Liver (tissue), 9 donors: Measurements from ENCODE around the gene CEACAM19. TPM values are rescaled to one million over a fixed set of nuclear protein-coding genes. Genes with fewer than 3 reads are reported as not detected.

ENCODE experiments used
- DNase-seq: peaks from one replicate; pipeline ENCODE4 v3.0.0-alpha.2; 2017; ENCODE audit warnings: low spot score
- H3K27ac ChIP-seq, 2 donors: one replicate each; pipeline ENCODE4 v1.7.0; 2013; ENCODE audit warnings: inconsistent platforms in 2 of 2, low read length in 2 of 2, control low read depth in 1 of 2, low read depth in 1 of 2, mild to moderate bottlenecking in 1 of 2
- H3K27me3 ChIP-seq, 4 donors: one replicate each; pipeline versions ENCODE4 v1.6.1 to v1.7.0; 2013; ENCODE audit warnings: low read length in 3 of 4, inconsistent platforms in 1 of 4, mild to moderate bottlenecking in 1 of 4, moderate library complexity in 1 of 4; ENCODE audit not compliant: control insufficient read depth in 4 of 4, insufficient read depth in 4 of 4
- H3K36me3 ChIP-seq, 4 donors: one replicate each; pipeline versions ENCODE4 v1.6.1 to v1.7.0; 2013; ENCODE audit warnings: low read length in 3 of 4, mild to moderate bottlenecking in 3 of 4, low read depth in 1 of 4, moderate library complexity in 1 of 4; ENCODE audit not compliant: control insufficient read depth in 4 of 4, insufficient read depth in 3 of 4
- H3K4me1 ChIP-seq, 4 donors: one replicate each; pipeline versions ENCODE4 v1.6.1 to v1.7.0; 2013; ENCODE audit warnings: low read length in 3 of 4, mild to moderate bottlenecking in 3 of 4, moderate library complexity in 1 of 4; ENCODE audit not compliant: control insufficient read depth in 4 of 4, insufficient read depth in 4 of 4
- H3K4me3 ChIP-seq, 3 donors: one replicate each; pipeline versions ENCODE4 v1.6.1 to v1.7.0; 2013; ENCODE audit warnings: low read length in 3 of 3, control low read depth in 1 of 3, low read depth in 1 of 3, mild to moderate bottlenecking in 1 of 3
- H3K9ac ChIP-seq, 2 donors: one replicate each; pipeline ENCODE4 v1.7.0; 2013; ENCODE audit warnings: low read length in 2 of 2, mild to moderate bottlenecking in 2 of 2, moderate library complexity in 2 of 2, control low read depth in 1 of 2, low read depth in 1 of 2
- H3K9me3 ChIP-seq, 4 donors: one replicate each; pipeline versions ENCODE4 v1.6.1 to v1.7.0; 2013; ENCODE audit warnings: low read length in 3 of 4; ENCODE audit not compliant: control insufficient read depth in 4 of 4
- FOXA1 ChIP-seq: IDR thresholded peaks from 2 replicates; pipeline ENCODE4 v1.6.1; 2016; ENCODE audit warnings: antibody characterized with exemption
- FOXA2 ChIP-seq: IDR thresholded peaks from 2 replicates; pipeline ENCODE4 v1.6.1; 2016; ENCODE audit warnings: antibody characterized with exemption
- GABPA ChIP-seq, 2 donors: IDR thresholded peaks in 1 of 2; conservative IDR thresholded peaks in 1 of 2; 2 replicates each; pipeline ENCODE4 v1.6.1; 2016; ENCODE audit warnings: antibody characterized with exemption in 2 of 2, mild to moderate bottlenecking in 1 of 2, moderate library complexity in 1 of 2
- HNF4A ChIP-seq, 2 donors: conservative IDR thresholded peaks; 2 replicates each; pipeline ENCODE4 v1.6.1; 2016; ENCODE audit warnings: antibody characterized with exemption in 2 of 2, mild to moderate bottlenecking in 2 of 2
- HNF4G ChIP-seq: IDR thresholded peaks from 2 replicates; pipeline ENCODE4 v1.6.1; 2016; ENCODE audit warnings: antibody characterized with exemption
- NR2F2 ChIP-seq: IDR thresholded peaks from 2 replicates; pipeline ENCODE4 v1.6.1; 2016; ENCODE audit warnings: antibody characterized with exemption
- RAD21 ChIP-seq, 2 donors: IDR thresholded peaks; 2 replicates each; pipeline ENCODE4 v1.6.1; 2016; ENCODE audit warnings: antibody characterized with exemption in 2 of 2, mild to moderate bottlenecking in 2 of 2
- RXRA ChIP-seq, 2 donors: IDR thresholded peaks; 2 replicates each; pipeline ENCODE4 v1.6.1; 2017 to 2018; ENCODE audit warnings: antibody characterized with exemption in 2 of 2, mild to moderate bottlenecking in 1 of 2
- WGBS: extraction: QIAGEN DNeasy Blood & Tissue Kit; methylation state at CpG from one replicate; pipeline ENCODE4 v1.1.7; 2013; 5-methylcytosine and 5-hydroxymethylcytosine counted together
- polyA plus RNA-seq, 2 donors: library from polyadenylated mRNA; stranded (reverse) in 1 of 2; unstranded in 1 of 2; fragments of 200-250 nt in 1 of 2; fragments of >200 nt in 1 of 2; fragmentation: Nextera tagmentation in 1 of 2; extraction: Ambion mirVana in 1 of 2; gene quantifications; one replicate each; pipeline versions ENCODE4 v1.2.1 to v1.2.3, GENCODE V29; 2013 to 2015
- total RNA-seq, 2 donors: library from RNA; depleted of rRNA; stranded (reverse); fragments of >200 nt; gene quantifications; one replicate each; pipeline ENCODE4 v1.2.3, GENCODE V29; 2014
- TF ChIP-seq, protein P1 (sequence below): IDR thresholded peaks from 2 replicates; pipeline ENCODE4 v1.6.1; 2016; ENCODE audit warnings: antibody characterized with exemption
- TF ChIP-seq, protein P2 (sequence below): fragments of 150-350 bp; IDR thresholded peaks from 2 replicates; pipeline ENCODE4 v1.5.1; 2017; ENCODE audit warnings: improper control_type of control experiment, low read depth, low read length; ENCODE audit not compliant: missing input control
- TF ChIP-seq, protein P3 (sequence below): IDR thresholded peaks from 2 replicates; pipeline ENCODE4 v1.6.1; 2016; ENCODE audit warnings: antibody characterized with exemption
- donor health status: healthy.
- donor health status: healthy.
- donor health status: healthy.
- donor health status: healthy.
- donor health status: healthy.

Gene CEACAM19
- total and polyA plus RNA-seq, 4 donors, result 0.75 to 2.6 (median 1.3) TPM

DNA sequence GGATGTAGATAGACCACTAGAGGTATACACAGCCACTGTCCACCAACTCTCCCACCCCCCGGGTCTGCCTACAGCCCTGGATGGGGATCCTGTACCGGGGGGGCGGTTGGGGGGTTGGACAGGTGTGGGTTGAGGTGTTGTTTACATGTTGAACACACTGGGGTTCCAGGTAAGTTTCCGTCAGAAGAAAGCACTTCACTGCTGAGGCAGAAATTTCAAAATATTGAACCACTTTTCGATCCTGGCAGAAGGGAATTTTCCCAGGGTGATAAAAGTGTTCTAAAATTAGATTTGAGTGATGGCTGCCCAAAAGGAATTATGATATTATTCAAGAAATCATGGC lies 21.1 kb downstream of the CEACAM19 start (continued):
- TF ChIP-seq, protein P1, sequence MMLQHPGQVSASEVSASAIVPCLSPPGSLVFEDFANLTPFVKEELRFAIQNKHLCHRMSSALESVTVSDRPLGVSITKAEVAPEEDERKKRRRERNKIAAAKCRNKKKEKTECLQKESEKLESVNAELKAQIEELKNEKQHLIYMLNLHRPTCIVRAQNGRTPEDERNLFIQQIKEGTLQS, result no peak
- TF ChIP-seq HNF4A (conservative IDR thresholded peaks at IDR 0.05), result no peak
- no peak for TF ChIP-seq GABPA (IDR thresholded peaks at IDR 0.05 in 1 of 2, conservative IDR thresholded peaks at IDR 0.05 in 1 of 2)
- no peak for TF ChIP-seq RAD21 (IDR thresholded peaks at IDR 0.05)

DNA sequence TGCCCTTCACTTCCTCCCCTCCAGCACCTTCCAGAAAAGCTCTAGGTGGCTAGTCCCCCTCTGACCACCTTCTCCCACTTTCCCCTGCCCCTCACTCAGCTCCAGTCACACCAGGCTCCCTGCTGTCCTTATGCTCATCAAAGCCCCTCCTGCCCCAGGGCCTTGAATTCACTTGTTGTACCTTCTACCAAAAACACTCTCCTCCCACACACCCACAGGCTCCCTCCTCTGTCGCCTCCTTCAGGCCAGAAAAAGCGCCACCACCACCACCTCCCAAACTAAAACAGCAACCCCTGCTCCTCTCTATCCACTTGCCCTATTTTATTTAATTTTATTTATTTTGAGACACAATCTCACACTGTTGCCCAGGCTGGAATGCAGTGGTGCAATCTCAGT lies 22.9 kb downstream of the CEACAM19 start:
- Histone ChIP-seq H3K27me3 (no peaks in the 10 kb centered on the region), H3K9ac (no peak overlapping the region), H3K27ac (peak overlapping the region; percentile 63 to 64), H3K4me1 (peaks cover 23 to 69% (median 63%) of the 10 kb centered on the region in 4 donors), H3K9me3 (no peaks in the 10 kb centered on the region), H3K4me3 (no peak overlapping the region), H3K36me3 (no peaks in the 10 kb centered on the region)
- TF ChIP-seq, protein P1, result no peak
- TF ChIP-seq, protein P2, sequence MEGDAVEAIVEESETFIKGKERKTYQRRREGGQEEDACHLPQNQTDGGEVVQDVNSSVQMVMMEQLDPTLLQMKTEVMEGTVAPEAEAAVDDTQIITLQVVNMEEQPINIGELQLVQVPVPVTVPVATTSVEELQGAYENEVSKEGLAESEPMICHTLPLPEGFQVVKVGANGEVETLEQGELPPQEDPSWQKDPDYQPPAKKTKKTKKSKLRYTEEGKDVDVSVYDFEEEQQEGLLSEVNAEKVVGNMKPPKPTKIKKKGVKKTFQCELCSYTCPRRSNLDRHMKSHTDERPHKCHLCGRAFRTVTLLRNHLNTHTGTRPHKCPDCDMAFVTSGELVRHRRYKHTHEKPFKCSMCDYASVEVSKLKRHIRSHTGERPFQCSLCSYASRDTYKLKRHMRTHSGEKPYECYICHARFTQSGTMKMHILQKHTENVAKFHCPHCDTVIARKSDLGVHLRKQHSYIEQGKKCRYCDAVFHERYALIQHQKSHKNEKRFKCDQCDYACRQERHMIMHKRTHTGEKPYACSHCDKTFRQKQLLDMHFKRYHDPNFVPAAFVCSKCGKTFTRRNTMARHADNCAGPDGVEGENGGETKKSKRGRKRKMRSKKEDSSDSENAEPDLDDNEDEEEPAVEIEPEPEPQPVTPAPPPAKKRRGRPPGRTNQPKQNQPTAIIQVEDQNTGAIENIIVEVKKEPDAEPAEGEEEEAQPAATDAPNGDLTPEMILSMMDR, result peak; percentile 23
- TF ChIP-seq RAD21 (IDR thresholded peaks at IDR 0.05), result peak in 1 of 2 donors; percentile 43
- no peak for DNase-seq
- 45% methylated on average over 2 of the region's 2 CpGs for WGBS

DNA sequence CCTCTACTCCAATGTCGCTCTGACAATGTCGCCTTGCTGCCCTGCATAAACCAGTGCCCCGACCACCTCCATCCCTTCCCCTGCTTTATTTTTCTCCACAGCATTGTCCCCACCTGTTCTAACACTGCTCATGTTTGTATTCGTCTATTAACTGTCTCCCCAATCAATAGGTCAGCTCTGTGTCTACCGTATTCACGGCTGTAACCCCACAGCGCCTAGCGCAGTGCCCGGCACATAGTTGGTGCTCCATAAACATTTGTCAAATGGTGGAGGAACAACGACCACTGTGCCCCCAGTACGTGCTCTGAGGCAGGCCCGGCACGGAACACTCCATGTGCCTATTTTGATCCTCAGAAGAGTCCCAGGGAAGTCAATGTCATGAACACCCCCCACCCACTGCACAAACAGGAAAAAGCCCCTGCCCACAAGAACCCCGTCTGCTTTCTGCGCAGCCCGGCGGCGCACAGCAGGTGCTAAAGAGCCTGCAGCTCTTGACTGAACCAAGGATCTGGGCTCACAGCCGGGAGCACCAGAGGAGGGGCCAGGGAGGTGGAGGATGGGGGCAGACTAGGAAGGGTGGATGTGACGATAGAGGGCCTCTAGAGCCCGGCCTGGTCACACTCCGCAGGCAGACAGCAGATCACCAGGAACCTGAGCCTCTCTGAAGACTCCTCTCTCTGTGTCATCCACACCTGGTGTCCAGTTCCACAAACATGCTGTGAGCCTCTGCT lies 25.8 kb downstream of the CEACAM19 start:
- no peak for DNase-seq
- H3K27ac ChIP-seq, result peak overlapping the region in 1 of 2 donors; percentile 13

More for the DNA sequence above, 25.8 kb downstream of the CEACAM19 start:
- 58% methylated on average over 22 of the region's 22 CpGs for WGBS
- H3K9me3 ChIP-seq, result no peaks in the 10 kb centered on the region
- TF ChIP-seq FOXA2, result no peak
- TF ChIP-seq, protein P2, result no peak
- no peak for TF ChIP-seq HNF4G
- TF ChIP-seq RXRA (IDR thresholded peaks at IDR 0.05), result no peak
- TF ChIP-seq, protein P3, sequence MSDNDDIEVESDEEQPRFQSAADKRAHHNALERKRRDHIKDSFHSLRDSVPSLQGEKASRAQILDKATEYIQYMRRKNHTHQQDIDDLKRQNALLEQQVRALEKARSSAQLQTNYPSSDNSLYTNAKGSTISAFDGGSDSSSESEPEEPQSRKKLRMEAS, result no peak
- TF ChIP-seq NR2F2, result no peak
- no peak for TF ChIP-seq FOXA1
- no peak for TF ChIP-seq RAD21 (IDR thresholded peaks at IDR 0.05)
- H3K36me3 ChIP-seq, result no peaks in the 10 kb centered on the region
- H3K27me3 ChIP-seq, result no peaks in the 10 kb centered on the region
- no peak overlapping the region for H3K9ac ChIP-seq
- H3K4me3 ChIP-seq, result no peak overlapping the region
- peaks cover 15 to 51% (median 47%) of the 10 kb centered on the region in 4 donors for H3K4me1 ChIP-seq
